Ishikawa (cell line): ENCODE measurements around the gene ANO7.

Source experiments
- CEBPB ChIP-seq: IDR thresholded peaks from 2 replicates; pipeline ENCODE4 v1.6.1; 2012
- CREB1 ChIP-seq: IDR thresholded peaks from 2 replicates; pipeline ENCODE4 v1.6.1; 2012; ENCODE audit warnings: low read depth
- EGR1 ChIP-seq: IDR thresholded peaks from 2 replicates; pipeline ENCODE4 v1.6.1; 2012
- EP300 ChIP-seq: IDR thresholded peaks from 2 replicates; pipeline ENCODE4 v1.6.1; 2012; ENCODE audit warnings: borderline replicate concordance
- FOXM1 ChIP-seq: IDR thresholded peaks from 2 replicates; pipeline ENCODE4 v1.6.1; 2012; ENCODE audit warnings: low read depth, borderline replicate concordance
- NFIC ChIP-seq: IDR thresholded peaks from 2 replicates; pipeline ENCODE4 v1.6.1; 2012
- RAD21 ChIP-seq: IDR thresholded peaks from 2 replicates; pipeline ENCODE4 v1.6.1; 2012; ENCODE audit warnings: low read depth
- REST ChIP-seq: IDR thresholded peaks from 2 replicates; pipeline ENCODE4 v1.6.1; 2012; ENCODE audit warnings: low read depth, mild to moderate bottlenecking
- TAF1 ChIP-seq: IDR thresholded peaks from 2 replicates; pipeline ENCODE4 v1.6.1; 2012; ENCODE audit warnings: low read depth, mild to moderate bottlenecking
- TCF12 ChIP-seq: IDR thresholded peaks from 2 replicates; pipeline ENCODE4 v1.6.1; 2012; ENCODE audit warnings: low read depth
- TEAD4 ChIP-seq: IDR thresholded peaks from 2 replicates; pipeline ENCODE4 v1.6.1; 2012
- USF1 ChIP-seq: IDR thresholded peaks from 2 replicates; pipeline ENCODE4 v1.6.1; 2012
- YY1 ChIP-seq: IDR thresholded peaks from 2 replicates; pipeline ENCODE4 v1.6.1; 2012; ENCODE audit warnings: low read depth
- ZBTB7A ChIP-seq: IDR thresholded peaks from 2 replicates; pipeline ENCODE4 v1.6.1; 2012; ENCODE audit warnings: low read depth
- TF ChIP-seq, protein P1 (sequence below): IDR thresholded peaks from 2 replicates; pipeline ENCODE4 v1.6.1; 2012

ANO7 gene

GRCh38 chr2:241184901-241185300 lies 3.6 kb upstream of the ANO7 start:
- TF ChIP-seq RAD21 (no peak), EP300 (no peak), ZBTB7A (no peak), USF1 (no peak), TCF12 (no peak), NFIC (no peak), FOXM1 (no peak), CEBPB (no peak), CREB1 (no peak), TEAD4 (no peak), EGR1 (no peak), YY1 (no peak), REST (no peak), TAF1 (no peak)
- TF ChIP-seq, protein P1, sequence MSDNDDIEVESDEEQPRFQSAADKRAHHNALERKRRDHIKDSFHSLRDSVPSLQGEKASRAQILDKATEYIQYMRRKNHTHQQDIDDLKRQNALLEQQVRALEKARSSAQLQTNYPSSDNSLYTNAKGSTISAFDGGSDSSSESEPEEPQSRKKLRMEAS: no peak

DNA sequence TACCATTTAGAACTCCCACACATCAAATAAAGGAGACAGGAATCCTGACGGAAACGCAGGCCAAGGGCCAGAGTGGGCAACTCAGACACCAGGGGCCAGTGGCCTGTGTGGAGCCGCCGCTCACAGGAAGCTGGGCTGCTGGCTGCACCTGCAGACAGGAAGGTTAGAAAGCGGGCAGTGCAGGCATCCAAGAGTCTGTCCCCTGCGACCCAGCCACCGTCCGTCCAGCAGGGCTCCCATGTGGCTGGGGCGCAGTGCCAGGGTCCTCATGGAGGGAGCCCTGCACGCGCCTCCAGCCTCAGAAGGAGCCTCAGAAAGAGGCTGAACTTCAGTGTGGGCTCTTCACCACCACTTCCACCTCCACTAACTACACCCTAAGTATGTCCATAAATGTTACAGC lies 2.5 kb upstream of the ANO7 start:
- TF ChIP-seq, protein P1: no peak
- TF ChIP-seq NFIC (no peak), ZBTB7A (no peak), USF1 (no peak), TCF12 (no peak), EGR1 (no peak), YY1 (no peak)

DNA sequence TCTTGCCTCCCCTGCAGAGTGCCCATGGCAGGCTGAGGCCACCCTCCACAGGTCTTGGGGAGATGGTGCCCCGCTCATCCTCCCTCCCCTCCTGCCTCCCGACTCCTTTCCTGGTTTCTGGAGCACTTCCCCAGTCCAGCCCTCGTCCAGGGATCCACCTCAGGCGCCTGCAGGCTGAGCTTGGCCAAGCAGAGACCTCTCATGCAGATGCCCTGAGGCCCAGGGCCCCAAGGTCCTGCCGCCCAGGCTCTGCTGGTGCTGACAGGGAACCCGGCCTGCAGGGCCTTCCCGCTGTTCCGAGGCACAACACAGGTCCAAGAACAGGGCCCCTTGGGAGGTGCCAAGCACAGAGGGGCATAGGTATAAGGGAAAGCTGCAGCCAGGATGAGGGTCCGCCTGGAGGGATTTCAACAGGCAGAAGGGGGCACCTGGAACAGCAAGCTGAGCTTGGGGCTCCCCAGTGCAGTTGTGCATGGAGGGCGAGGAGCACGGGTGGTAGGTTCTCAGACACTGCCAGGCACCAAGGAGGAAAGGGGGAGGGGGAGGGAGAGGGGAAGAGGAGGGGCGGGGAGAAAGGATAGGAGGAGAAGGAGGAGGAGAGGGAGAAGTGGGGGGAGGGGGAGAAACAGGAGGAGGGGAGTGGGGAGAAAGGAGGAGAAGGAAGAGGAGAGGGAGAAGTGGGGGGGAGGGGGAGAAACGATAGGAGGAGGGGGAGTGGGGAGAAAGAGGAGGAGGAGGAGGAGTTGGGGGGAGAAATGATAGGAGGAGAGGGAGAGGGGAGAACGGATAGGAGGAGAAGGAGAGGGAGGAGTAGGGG lies 1.2 kb upstream of the ANO7 start:
- no peak for TF ChIP-seq ZBTB7A
- TF ChIP-seq TCF12: no peak
- no peak for TF ChIP-seq TAF1
- no peak for TF ChIP-seq CREB1
- TF ChIP-seq TEAD4: no peak

- TF ChIP-seq TEAD4: no peak
- TF ChIP-seq, protein P1: no peak
- no peak for TF ChIP-seq REST
- no peak for TF ChIP-seq CEBPB
- no peak for TF ChIP-seq EP300
- TF ChIP-seq RAD21: no peak
- no peak for TF ChIP-seq EGR1
- TF ChIP-seq YY1: no peak
- TF ChIP-seq FOXM1: no peak
- TF ChIP-seq NFIC: no peak
These were observed 601 bp upstream of the ANO7 start for GRCh38 chr2:241187918-241188234.

GRCh38 chr2:241189093-241189855 lies 797 bp downstream of the ANO7 start:
- TF ChIP-seq TCF12: no peak
- no peak for TF ChIP-seq NFIC
- TF ChIP-seq, protein P1: no peak
- TF ChIP-seq CREB1: no peak
- no peak for TF ChIP-seq USF1
- no peak for TF ChIP-seq TAF1
